Renal cortex interstitium (tissue), 15 donors: Measurements from ENCODE around the gene SPRR2D. TPM values are rescaled to one million over a fixed set of nuclear protein-coding genes. Genes with fewer than 3 reads are reported as not detected.
"Not testable (repeated sequence)": the region's sequence is repeated elsewhere in the genome, so short reads cannot be mapped to it uniquely, and the experiment has no call there.

Experiments used
- DNase-seq, 11 donors: peaks; one replicate each; pipeline ENCODE4 v3.0.0-alpha.2; 2013; ENCODE audit warnings: low read depth in 9 of 11, low spot score in 4 of 11; ENCODE audit errors: extremely low read depth in 1 of 11
- long read RNA-seq, 16 experiments: transcript quantifications; one replicate each; lab custom pipeline, GENCODE V29; 2026
- polyA plus RNA-seq, 3 donors: library from polyadenylated mRNA; unstranded; fragments of 120-200 nt; gene quantifications; one replicate each; pipeline ENCODE4 v1.2.1, GENCODE V29; 2013; ENCODE audit not compliant: insufficient read length in 3 of 3

The SPRR2D gene
- polyA plus RNA-seq: not detected
- long read RNA-seq, donor 1: 0 reads
- long read RNA-seq, donor 2: 0 reads
- long read RNA-seq, donor 3: 0 reads
- long read RNA-seq, donor 4: 0 reads
- long read RNA-seq, donor 5: 0 reads
- long read RNA-seq, donor 6: 0 reads
- long read RNA-seq, donor 7: 0 reads
- long read RNA-seq, donor 8: 0 reads
- long read RNA-seq, donor 9: 0 reads
- long read RNA-seq, donor 10: 0 reads
- long read RNA-seq, donor 11: 0 reads
- long read RNA-seq, donor 12: 0 reads
- long read RNA-seq, donor 13: 0 reads
- long read RNA-seq, donor 14: 0 reads
- long read RNA-seq, donor 15: 0 reads
- long read RNA-seq, donor 16: 0 reads

- DNase-seq: no peak
Observed at GRCh38 chr1:153040950-153041631, at the start of gene SPRR2D. Gene SPRR2D, minus strand, starts transcription at chr1:153041120. Its CDS starts 774 bp downstream, at chr1:153040346.

GRCh38 chr1:153087652-153088051 lies 46.7 kb upstream of the SPRR2D start:
- DNase-seq: no peak

- no peak for DNase-seq
Observed at GRCh38 chr1:153081736-153082135, 40.8 kb upstream of the SPRR2D start.

- DNase-seq: no peak
Observed at GRCh38 chr1:153072806-153073726, 32.1 kb upstream of the SPRR2D start.

GRCh38 chr1:153071511-153071910 lies 30.6 kb upstream of the SPRR2D start, which contains the start of gene SPRR2B:
Gene SPRR2B, minus strand, starts transcription at chr1:153071611. Its CDS starts 772 bp downstream, at chr1:153070839.
- no peak for DNase-seq

- DNase-seq: no peak
Observed at GRCh38 chr1:153070243-153070642, 29.3 kb upstream of the SPRR2D start.

- DNase-seq: no peak
Observed at GRCh38 chr1:153058826-153059784, 18.2 kb upstream of the SPRR2D start.

- DNase-seq: no peak
Observed at GRCh38 chr1:153058154-153058553, 17.2 kb upstream of the SPRR2D start.

- no peak for DNase-seq
Observed at GRCh38 chr1:153057375-153057774, 16.5 kb upstream of the SPRR2D start, which contains the start of gene SPRR2A. Gene SPRR2A, minus strand, starts transcription at chr1:153057512. Its CDS starts 777 bp downstream, at chr1:153056735.

- not testable (repeated sequence) for DNase-seq
Observed at GRCh38 chr1:153056111-153056510, 15.2 kb upstream of the SPRR2D start.

GRCh38 chr1:153049211-153049610 lies 8.3 kb upstream of the SPRR2D start:
- no peak for DNase-seq

GRCh38 chr1:153035211-153035610 lies 5.7 kb downstream of the SPRR2D start:
- DNase-seq: no peak

- peak in 7 of 11 donors; percentile 0 to 19 (median 4) for DNase-seq
Observed at GRCh38 chr1:153032677-153033308, 8.1 kb downstream of the SPRR2D start.

GRCh38 chr1:153032073-153032472 lies 8.8 kb downstream of the SPRR2D start:
- no peak for DNase-seq

- no peak for DNase-seq
Observed at GRCh38 chr1:153030895-153031294, 10.0 kb downstream of the SPRR2D start, which contains the start of gene SPRR1B. Gene SPRR1B, plus strand, starts transcription at chr1:153031203. Its CDS starts 1,143 bp downstream, at chr1:153032346.

- no peak for DNase-seq
Observed at GRCh38 chr1:153028766-153029165, 12.2 kb downstream of the SPRR2D start.

- DNase-seq: no peak
Observed at GRCh38 chr1:153025797-153026196, 15.1 kb downstream of the SPRR2D start.

GRCh38 chr1:153024413-153024812 lies 16.5 kb downstream of the SPRR2D start:
- DNase-seq: no peak
